Measurements from ENCODE around the gene NR5A1.

NR5A1 gene

GRCh38 chr9:124513376-124513994 is 6.3 kb upstream of the NR5A1 start:
- no peak for DNase-seq

DNA sequence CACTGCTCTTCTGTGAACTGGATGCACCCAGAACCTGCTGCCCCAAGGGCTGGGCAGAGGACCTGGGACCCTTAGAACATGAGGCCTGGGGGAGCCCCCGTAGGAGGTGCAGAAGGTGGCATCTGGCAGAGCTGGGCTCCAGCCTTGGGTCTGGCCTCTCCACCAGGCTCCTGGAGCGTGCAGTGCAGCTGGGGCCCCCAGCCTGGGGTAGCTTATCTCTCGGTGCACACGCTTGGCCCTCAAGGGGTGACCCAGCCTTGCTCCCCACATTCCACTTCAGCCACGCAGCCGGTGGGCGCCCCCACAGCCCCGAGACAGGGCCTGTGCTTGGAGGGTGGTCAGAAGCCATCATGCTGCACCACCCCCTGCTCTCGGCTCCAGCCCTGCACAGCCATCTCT is 5.6 kb upstream of the NR5A1 start:
- DNase-seq: no peak

DNA sequence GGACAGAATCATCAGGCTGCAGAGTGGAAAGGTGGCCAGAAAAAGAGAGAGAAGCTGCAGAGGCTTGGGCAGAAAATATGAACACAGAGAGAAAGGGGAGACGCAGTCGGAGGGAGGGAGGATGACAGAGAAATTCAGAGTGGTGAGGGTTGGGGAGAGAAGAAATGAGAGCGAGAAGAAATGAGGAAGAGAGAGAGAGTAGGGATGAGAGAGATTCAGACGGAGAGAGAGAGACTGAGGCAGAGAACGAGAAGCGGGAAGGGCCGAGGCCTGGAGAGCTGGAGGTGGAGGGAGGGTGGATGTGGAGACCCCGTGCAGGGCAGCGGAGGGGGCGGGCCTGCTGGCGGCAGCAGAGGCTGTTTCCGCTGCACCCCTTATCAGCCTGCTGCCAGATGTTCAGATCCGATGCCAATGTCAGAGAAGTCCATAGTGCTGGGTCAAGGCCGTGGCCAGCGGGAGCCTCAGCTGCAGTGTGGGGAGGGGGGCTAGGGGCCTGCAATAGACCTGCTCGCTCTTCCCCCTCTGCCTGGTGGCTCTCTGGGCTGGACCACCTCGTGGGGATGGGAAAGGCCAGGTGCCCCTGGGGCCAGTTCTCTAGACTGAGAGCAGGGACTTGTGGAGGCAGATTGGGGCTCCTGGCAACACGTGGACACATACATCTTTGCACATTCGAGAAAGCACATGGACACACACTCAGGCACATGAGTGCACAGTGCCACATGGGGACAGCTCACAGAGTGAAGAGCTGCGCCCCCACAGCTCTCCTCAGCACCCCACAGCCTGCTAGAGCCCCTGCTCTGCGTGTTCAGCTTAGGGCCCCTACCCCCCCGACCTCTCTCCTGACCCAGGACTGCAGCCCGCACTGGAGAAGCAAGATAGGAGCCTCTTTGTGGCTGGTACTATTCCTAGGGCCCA is 4.9 kb upstream of the NR5A1 start:
- DNase-seq: no peak

GRCh38 chr9:124511426-124511840 is 4.2 kb upstream of the NR5A1 start:
- no peak for DNase-seq

DNA sequence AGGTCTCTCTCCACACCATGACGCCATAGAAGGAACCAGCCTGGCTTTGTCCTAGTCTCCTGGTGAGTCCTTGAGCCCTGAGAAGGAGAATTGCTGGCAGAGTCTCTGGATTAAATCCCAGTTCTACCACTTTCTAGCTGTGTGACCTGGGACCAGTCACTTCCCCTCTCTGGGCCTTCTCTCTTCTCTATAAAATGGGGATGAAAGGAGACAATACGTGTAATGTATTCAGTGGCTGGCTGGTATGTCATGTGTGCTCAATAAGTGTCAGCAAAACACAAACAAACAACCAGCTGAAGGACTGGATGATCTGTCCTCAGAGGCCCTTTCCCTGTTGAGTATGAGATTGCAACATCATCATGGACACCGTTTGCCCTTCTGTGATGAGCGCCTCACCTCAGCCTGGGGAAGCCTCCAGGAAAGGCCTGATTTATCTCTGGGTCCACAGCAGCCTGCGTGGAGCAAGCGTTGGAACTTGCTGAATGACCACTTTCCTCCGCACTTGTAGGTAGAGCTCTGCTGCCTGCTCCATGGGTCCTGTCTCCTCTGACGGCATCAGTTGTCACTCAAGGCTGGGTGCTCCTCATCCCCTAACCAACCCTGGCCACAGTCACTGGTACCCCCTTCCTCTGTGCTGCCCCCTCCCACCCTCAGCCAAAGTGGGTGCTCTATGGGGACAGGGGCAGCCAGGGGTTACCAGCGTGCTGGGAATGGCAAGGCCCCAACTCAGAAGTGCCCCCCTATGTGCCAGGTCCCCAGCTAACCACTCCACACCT is 3.6 kb upstream of the NR5A1 start:
- no peak for DNase-seq

DNA sequence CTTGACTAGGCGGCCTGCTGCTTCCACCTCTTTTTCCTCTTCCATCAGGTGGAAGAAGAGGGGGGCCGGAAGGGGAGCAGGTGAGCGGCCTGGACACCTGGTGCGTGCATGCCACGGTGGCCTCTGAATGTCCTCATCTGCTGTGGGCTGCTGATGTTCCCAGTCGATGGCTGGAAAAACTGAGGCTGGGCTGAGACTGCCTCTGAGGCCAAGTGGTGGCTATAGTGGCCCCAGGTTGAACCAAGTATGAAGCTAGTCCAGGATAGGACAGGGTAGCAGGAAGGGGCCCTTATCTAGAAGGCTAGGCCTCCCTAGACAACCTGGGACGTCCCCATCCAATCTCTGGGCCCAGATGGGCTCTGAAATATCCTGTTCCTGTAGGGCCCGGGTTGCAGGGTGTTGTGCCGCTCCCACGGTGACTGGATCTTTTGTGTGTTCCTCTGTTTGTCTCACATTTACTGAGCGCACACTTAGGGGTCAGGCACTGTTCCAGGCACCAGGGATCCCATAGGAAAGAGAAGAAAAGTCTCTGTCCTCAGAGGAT is 753 bp upstream of the NR5A1 start:
- DNase-seq: no peak

GRCh38 chr9:124506433-124506832 is 766 bp downstream of the NR5A1 start:
- no peak for DNase-seq

DNA sequence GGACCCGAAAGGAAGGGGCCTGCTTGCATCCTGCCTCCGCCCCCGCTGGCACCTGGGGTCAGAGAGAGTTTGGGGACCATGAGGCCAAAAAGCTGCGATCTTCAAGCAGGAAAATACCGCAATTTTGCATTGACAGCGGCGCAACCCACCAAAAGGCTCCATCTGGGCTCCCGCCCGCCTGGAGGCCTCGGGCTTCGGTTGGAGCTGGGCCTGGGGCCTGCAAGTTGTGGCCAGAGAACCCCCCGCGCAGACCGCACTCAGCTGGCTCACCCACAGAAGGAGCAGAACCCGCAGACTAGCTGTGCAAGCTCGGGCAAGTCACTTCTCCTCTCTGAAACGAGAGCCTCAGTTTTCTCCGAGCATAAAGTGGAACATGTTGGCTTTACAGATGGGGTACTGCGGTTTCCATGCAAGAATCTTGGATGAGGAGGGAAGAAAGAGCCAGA is 1.3 kb downstream of the NR5A1 start:
- no peak for DNase-seq

DNA sequence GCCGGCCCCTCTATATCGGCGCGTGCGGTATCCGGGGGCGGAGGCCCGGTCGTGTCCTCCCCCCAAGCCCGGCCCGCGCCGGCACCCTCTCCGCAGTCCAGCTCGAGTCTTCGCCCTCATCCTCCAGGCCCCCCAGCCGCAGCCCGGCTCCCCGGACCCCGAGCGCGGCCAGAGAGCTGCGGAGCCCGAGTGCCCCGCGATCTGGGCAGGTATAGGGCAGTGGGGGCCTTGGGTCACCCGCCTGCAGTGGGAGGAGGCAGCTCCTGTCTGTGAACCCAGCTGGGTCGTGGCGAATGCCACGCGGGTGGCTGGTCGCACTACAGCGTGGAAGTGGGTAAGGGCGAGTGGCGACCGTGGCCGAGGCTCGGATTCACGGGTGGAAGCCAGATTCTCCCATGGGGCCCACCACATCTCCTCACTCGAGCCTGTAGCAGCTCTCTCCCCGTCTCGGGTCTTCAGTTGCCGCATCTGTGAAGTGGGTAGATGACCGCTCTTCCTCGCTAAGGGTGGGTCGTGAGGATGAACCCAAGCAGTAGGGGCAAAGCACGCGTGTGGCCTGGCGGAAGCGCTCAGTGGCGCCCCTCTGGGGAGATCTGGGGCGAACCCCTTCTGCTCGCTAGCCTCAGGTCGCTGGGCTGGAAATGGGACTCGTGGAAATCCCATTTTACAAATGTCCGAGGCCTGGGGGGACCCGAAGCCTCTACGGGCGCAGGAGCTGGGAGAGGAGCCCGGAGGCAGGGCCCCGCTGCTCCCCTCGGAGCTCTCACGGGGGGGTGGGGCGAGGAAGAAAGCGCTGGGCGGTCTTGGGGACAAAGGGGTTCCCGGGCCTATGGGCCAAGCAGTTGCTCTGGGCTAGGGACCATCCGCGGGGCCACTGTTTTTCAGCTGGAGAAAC is 1.9 kb downstream of the NR5A1 start:
- no peak for DNase-seq

- no peak for DNase-seq
Measured at GRCh38 chr9:124504530-124505005, 2.6 kb downstream of the NR5A1 start.

DNA sequence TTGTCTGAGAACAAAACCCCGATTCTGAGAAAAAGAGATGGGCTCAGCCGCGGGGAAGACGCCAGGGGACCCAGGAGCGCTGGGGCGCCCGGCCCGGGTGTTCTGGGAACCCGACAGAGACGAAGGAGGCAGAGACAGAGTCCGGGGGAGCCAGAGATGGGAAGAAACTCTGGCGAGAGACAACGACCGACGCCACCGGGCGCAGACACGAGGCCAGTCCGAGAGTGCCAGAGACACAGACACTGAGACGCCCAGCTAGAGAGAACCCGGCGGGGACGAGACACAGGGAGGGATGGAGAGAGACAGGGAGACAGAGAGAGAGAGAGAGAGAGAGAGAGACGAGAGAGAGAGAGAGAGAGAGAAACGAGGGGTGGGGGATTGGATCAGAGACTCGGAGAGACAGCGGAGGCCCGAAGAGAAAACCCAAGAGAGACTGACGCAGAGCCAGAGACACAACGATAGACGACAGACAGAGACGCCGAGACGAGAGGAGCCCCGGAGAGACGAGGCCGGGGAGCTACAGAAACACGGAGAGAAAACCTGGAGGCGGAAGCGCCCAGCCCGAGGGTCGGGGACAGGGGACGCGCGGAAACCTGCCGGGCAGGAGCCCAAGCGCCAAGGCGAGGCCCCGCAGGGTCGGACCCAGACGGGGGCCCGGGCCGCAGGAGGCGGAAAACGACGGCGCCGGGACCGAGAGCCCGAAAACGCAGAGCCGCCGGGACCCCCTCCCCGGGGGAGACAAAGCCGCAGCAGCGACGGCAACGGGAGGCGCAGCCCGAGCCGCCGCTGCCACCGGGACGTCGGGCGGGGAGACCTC is 3.3 kb downstream of the NR5A1 start:
- no peak for DNase-seq

DNA sequence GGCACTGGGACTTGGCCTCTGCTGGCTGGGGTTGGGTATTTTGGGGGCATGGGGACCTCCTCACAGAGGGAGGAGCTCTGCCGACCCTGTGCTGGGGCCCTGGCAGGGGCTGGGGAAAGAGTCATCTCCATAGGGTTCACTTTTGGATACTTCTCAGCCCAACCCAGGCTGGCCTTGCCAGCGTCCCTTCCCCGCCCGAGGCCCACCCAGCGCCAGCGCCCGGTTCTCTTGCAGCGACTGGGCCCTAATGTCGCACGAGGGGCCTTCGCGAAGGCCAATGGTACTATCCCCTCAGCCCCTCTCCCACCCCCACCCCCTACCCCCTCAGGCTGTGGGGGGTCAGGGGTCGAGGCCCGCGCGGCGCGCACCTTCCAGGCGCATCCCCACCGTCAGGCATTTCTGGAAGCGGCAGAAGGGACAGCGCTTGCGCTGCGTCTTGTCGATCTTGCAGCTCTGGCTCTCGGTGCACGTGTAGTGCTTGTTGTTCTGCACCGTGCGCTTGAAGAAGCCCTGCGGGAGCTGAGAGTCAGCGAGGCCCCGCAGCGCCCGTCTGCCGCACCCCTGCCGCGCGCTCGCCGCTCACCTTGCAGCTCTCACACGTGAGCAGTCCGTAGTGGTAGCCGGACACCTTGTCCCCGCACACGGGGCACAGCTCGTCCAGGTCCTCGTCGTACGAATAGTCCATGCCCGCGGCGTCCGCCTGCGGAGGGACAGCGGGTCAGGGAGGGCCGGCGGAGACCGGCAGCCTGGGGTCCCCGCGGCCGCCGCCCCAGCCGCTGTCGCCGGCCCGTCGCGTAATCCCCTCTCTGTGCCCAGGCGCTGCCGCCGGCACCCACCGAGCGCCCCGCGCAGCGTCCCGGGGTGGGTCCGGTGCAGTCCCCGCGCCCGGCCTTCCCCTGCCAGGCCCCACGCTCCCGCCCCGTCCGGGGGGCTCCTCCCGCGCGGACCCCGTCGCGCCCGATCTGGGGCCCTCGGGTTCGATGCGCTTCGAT is 4.2 kb downstream of the NR5A1 start:
- DNase-seq: no peak

- DNase-seq: no peak
Measured at GRCh38 chr9:124501771-124502320, 5.4 kb downstream of the NR5A1 start.

DNA sequence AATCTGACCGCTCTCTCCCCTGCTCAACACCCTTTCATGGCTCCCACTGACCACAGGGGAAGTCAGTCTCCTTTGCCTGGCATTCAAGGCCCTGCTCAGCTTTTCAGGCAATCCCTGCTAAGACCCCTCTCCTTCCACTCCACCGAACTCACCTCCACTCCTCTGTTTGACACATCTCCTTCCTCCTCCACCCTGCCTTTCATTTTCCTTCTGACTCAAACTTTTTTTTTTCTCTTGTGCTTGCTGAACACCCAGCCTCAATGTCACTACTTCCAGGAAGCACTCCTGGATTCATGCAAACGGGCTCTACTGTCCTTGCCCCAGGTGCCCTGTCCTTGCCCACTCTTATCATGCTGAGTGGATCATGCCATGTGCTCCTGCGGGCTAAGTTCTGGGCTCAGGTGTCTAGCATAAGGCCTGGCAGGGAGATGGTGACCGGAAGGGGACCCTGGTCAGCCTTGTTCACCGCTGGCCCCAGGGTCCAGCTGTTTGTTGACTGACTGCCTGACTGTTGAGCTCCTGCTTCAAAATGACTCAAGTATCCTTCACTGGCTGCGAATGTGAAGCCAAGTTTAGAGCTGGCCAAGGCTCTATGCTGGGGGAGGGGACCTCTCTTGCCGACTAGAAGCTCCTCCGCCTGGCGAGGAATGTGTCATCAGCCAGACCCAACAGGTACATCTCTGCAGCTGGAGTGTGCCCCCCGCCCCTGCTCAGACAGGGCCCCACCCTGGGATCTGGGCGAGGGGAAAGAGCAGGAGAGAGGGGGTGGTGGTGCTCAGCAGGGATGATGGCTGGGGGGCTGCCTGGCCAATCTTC is 6.2 kb downstream of the NR5A1 start:
- DNase-seq: no peak

DNA sequence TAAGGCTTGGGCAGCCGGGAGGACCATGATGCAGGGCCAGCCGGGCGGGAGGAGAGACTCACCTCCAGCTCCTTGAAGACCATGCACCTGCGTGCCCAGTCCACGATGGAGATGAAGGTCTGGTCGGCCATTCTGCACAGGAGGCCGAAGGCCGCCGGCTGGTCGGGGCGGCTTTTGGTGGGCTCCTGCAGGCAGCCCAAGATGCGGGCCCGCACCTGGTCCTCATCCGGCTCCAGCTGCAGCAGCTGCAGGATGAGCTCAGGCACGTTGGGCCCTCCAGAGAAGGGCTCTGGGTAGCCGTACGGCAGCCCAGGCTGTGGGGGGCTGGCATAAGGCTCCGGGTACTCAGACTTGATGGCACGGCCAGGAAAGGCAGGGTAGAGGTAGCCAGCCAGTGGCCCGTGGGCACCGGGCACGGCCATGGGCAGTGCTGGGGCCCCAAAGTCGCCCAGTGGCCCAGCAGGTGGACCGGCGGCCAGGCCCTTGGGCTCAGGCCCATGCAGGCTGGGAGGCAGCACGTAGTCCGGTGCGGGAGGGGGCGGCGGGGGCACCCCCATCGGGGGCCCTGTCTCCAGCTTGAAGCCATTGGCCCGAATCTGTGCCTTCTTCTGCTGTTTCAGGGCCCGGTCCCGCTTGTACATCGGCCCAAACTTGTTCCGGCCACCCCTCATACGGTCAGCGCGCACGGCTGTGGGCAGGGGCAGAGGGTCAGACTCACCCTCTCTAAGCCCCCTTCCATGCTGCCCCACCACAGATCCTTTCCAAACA is 7.0 kb downstream of the NR5A1 start:
- no peak for DNase-seq

DNA sequence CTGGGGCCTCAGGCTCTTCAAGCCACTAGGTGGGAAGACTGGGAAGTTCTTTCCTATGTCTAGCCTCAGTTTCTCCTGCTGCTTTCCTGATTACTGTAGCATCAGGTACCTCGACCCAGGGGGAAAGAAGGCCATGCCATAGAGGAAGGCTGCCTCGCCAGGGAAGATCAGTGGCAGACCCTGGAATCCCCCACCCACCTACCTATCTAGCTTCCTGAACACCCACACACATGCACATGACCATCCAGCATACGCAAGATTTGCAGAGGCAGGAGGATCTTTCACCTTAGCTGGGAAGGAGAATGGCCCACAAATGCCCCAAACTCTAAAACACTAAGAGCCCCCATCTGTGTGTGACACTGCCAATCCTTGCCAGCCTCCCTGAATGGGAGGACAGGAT is 8.0 kb downstream of the NR5A1 start:
- no peak for DNase-seq

DNA sequence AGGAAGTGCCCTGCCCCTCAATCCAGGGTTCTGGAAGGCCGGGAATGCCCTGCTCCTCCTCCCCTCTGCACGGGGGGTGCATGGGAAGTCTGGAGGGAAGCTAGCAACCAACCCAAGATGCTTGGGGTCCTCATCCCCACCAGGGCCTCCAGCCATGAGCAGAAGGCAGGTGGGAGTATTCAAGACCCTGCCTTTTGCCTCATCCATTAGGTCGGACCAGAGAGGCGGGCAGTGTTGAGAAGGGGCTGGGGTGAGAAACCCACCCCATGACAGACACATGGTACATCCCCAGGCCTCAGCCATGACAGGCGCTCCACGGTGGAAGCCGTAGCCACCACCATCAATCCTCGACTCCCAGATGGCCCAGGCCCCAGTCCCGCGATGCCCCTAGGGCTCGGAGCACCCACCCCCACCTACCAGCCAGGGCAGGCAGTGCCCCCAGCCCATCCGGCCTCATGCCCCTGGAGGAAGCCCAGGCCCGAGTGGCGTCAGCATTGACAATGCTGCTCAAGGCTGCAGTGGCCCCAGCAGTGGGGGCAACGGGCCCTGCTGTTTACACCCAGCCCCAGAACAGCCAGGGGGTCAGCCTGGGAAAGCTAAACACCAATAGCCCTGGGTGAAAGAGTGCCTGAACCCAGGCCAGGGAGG is 8.6 kb downstream of the NR5A1 start:
- DNase-seq: no peak
